ENCODE results near the gene STBD1. TPM values are rescaled to one million over a fixed set of nuclear protein-coding genes. Genes with fewer than 3 reads are reported as not detected.

STBD1 gene
- total RNA-seq (2021) = not detected in 2 replicates
- Bru-seq, nascent RNA = not detected
- percentile 9 among the genes with signal in this experiment for BruChase-seq, experiment 1, labeled RNA remaining after a 2-hour chase
- not detected for BruChase-seq, experiment 2, labeled RNA remaining after a 6-hour chase
- long read RNA-seq = 0 reads

DNA sequence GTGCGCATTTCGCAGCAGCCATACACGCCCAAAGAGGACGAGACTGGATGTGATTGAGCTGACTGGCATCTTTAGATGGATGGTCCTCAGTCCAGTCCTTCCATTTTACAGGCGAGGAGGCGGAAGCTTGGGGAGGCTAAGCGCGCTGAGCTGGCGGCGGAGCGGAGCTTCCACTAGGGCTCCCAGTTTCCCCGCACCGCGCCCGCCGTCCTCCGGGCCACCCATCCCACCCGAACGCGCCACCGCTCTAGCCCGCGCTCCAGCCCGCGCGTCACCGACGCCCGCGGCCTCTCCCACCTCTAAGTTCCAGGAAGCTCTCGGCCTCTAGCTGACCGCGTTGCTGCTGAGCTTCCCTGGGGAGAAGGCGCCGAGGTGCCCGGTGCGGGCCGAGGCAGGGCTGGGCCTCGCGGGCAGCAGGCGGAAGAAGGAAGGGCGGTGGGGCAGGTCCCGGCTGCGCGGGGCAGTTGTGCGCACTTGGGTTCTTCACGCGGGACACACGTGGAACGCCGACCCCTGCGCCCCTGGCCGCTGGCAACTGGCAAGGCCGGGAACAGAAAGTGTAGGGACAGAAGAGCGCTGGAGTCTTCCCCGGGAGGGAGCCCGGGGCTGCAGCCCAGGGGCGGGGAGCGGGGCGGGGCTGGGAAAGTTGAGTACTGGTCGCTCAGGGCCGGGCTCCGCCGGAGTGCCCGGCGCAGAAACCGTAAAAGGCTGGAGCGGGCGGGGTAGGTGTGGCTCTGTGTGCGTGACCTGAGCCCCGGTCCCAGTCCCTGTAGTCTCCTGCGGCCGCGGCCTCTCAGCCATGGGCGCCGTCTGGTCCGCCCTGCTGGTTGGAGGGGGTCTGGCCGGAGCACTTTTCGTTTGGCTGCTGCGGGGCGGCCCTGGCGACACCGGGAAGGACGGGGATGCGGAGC lies at the start of gene STBD1:
Gene STBD1, plus strand, starts transcription at position 763 of the 911 bp plus-strand sequence. Its CDS starts 37 bp downstream, at position 800.
- Histone ChIP-seq H3K27ac (ENCODE audit: low read depth, low read length, poor library complexity, severe bottlenecking) (no peak within 1 kb of the TSS), H3K27me3 (replicated peaks; ENCODE audit: insufficient read depth, low read depth, low read length, poor library complexity) (peaks cover 3% of the 10 kb centered on the region), H3K4me3 (ENCODE audit: low read depth, low read length, poor library complexity, severe bottlenecking) (peak within 1 kb of the TSS; percentile 50), H3K9me3 (ENCODE audit: low read depth, low read length, poor library complexity, severe bottlenecking) (no peaks in the 10 kb centered on the region), H3K36me3 (ENCODE audit: insufficient read depth, low read length, poor library complexity, severe bottlenecking) (no peaks in the 10 kb centered on the region), H3K4me1 (ENCODE audit: insufficient read depth, low read length, poor library complexity, severe bottlenecking) (no peaks in the 10 kb centered on the region)
- intact Hi-C loops (cut with micrococcal nuclease; ENCODE audit: unreplicated experiment) = no loop called here
- ChIA-PET POLR2A (ENCODE audit: low non-redundant PET) (no interaction called here), CTCF (no interaction called here)
- peak; percentile 20 for DNase-seq (ENCODE audit: low spot score)
- BruUV-seq (replicated peaks) = no TSS peak
- TF ChIP-seq CTCF (conservative IDR thresholded peaks at IDR 0.05; ENCODE audit: low read depth, low read length) (no peak), EZH2 (IDR thresholded peaks at IDR 0.05; ENCODE audit: borderline replicate concordance, low read depth, low read length, poor library complexity, severe bottlenecking) (no peak)

GRCh38 chr4:76256968-76257367 lies 49.6 kb upstream of the STBD1 start:
- intact Hi-C loops (cut with micrococcal nuclease; ENCODE audit: unreplicated experiment) = no loop called here
- no peaks in the 10 kb centered on the region for H3K9me3 ChIP-seq (ENCODE audit: low read depth, low read length, poor library complexity, severe bottlenecking)

DNA sequence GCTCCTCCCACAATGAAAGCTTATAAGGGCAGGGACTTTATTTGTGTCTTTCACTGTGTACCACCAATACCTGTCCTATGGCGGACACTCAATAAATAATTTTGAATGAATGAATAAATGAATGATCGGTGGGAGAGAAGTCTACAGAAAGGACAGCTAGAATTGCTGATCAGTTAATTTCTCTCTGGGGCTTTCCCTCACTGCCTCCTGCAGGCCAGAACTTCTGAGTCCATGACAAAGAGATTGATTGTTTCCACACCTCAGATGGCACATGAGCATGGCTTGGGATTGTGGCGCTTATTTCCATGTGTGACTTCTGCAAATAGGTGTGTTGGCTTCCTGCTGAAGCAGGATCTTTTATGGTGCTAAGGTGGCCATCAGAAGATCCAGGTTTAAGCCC lies 48.7 kb upstream of the STBD1 start:
- H3K4me3 ChIP-seq (ENCODE audit: low read depth, low read length, poor library complexity, severe bottlenecking) = no peak overlapping the region
- ChIA-PET CTCF (no interaction called here), POLR2A (ENCODE audit: low non-redundant PET) (no interaction called here)
- H3K36me3 ChIP-seq (ENCODE audit: insufficient read depth, low read length, poor library complexity, severe bottlenecking) = no peaks in the 10 kb centered on the region
- H3K9me3 ChIP-seq (ENCODE audit: low read depth, low read length, poor library complexity, severe bottlenecking) = no peaks in the 10 kb centered on the region
- H3K27me3 ChIP-seq (replicated peaks; ENCODE audit: insufficient read depth, low read depth, low read length, poor library complexity) = peaks cover 9% of the 10 kb centered on the region
- intact Hi-C loops (cut with micrococcal nuclease; ENCODE audit: unreplicated experiment) = no loop called here
- DNase-seq (ENCODE audit: low spot score) = no peak
- no peaks in the 10 kb centered on the region for H3K4me1 ChIP-seq (ENCODE audit: insufficient read depth, low read length, poor library complexity, severe bottlenecking)
- no peak overlapping the region for H3K27ac ChIP-seq (ENCODE audit: low read depth, low read length, poor library complexity, severe bottlenecking)
- no peak for TF ChIP-seq CTCF (conservative IDR thresholded peaks at IDR 0.05; ENCODE audit: low read depth, low read length)
- TF ChIP-seq EZH2 (IDR thresholded peaks at IDR 0.05; ENCODE audit: borderline replicate concordance, low read depth, low read length, poor library complexity, severe bottlenecking) = no peak
- BruUV-seq (replicated peaks) = no TSS peak

More at GRCh38 chr4:76256968-76257367, 49.6 kb upstream of the STBD1 start:
- Histone ChIP-seq H3K36me3 (ENCODE audit: insufficient read depth, low read length, poor library complexity, severe bottlenecking) (no peaks in the 10 kb centered on the region), H3K4me3 (ENCODE audit: low read depth, low read length, poor library complexity, severe bottlenecking) (no peak overlapping the region), H3K27me3 (replicated peaks; ENCODE audit: insufficient read depth, low read depth, low read length, poor library complexity) (peaks cover 18% of the 10 kb centered on the region), H3K27ac (ENCODE audit: low read depth, low read length, poor library complexity, severe bottlenecking) (no peak overlapping the region), H3K4me1 (ENCODE audit: insufficient read depth, low read length, poor library complexity, severe bottlenecking) (no peaks in the 10 kb centered on the region)
- no TSS peak for BruUV-seq (replicated peaks)
- POLR2A ChIA-PET (ENCODE audit: low non-redundant PET) = no interaction called here
- TF ChIP-seq CTCF (conservative IDR thresholded peaks at IDR 0.05; ENCODE audit: low read depth, low read length) (no peak), EZH2 (IDR thresholded peaks at IDR 0.05; ENCODE audit: borderline replicate concordance, low read depth, low read length, poor library complexity, severe bottlenecking) (no peak)
- CTCF ChIA-PET = no interaction called here
- no peak for DNase-seq (ENCODE audit: low spot score)

All from A673 (cell line).